HEK293 (cell line): ENCODE data around the gene PLEKHA1.

Source experiments
- CTCF ChIP-seq: fragments of 450-650 bp; formaldehyde crosslinking; IDR thresholded peaks from 2 replicates; pipeline ENCODE4 v1.5.1; 2016; ENCODE audit warnings: missing biosample characterization, missing genetic modification characterization
- FEZF1 ChIP-seq: fragments of 450-650 bp; formaldehyde crosslinking; IDR thresholded peaks from 2 replicates; pipeline ENCODE4 v1.5.1; 2016; ENCODE audit warnings: missing biosample characterization, missing genetic modification characterization
- GLI4 ChIP-seq: fragments of 450-650 bp; formaldehyde crosslinking; IDR thresholded peaks from 2 replicates; pipeline ENCODE4 v1.5.1; 2016; ENCODE audit warnings: missing biosample characterization, missing genetic modification characterization
- REST ChIP-seq: fragments of 450-650 bp; formaldehyde crosslinking; IDR thresholded peaks from 2 replicates; pipeline ENCODE4 v1.5.1; 2016; ENCODE audit warnings: missing biosample characterization, missing genetic modification characterization
- TRIM28 ChIP-seq: IDR thresholded peaks from 2 replicates; pipeline ENCODE4 v1.6.1; 2011; ENCODE audit warnings: low read length, control low read depth, borderline replicate concordance
- ZNF121 ChIP-seq: fragments of 450-650 bp; formaldehyde crosslinking; IDR thresholded peaks from 2 replicates; pipeline ENCODE4 v1.5.1; 2016; ENCODE audit warnings: missing biosample characterization, missing genetic modification characterization
- ZNF174 ChIP-seq: fragments of 450-650 bp; formaldehyde crosslinking; IDR thresholded peaks from 2 replicates; pipeline ENCODE4 v1.5.0; 2017; ENCODE audit warnings: missing biosample characterization, mild to moderate bottlenecking, missing genetic modification characterization
- ZNF311 ChIP-seq: fragments of 450-650 bp; formaldehyde crosslinking; IDR thresholded peaks from 2 replicates; pipeline ENCODE4 v1.5.1; 2017; ENCODE audit warnings: missing biosample characterization, missing genetic modification characterization, borderline replicate concordance
- ZNF596 ChIP-seq: fragments of 450-650 bp; IDR thresholded peaks from 2 replicates; pipeline ENCODE4 v1.5.0; 2018; ENCODE audit warnings: missing biosample characterization, mild to moderate bottlenecking, missing genetic modification characterization, moderate library complexity
- ZNF623 ChIP-seq: fragments of 450-650 bp; formaldehyde crosslinking; IDR thresholded peaks from 2 replicates; pipeline ENCODE4 v1.5.1; 2016; ENCODE audit warnings: missing biosample characterization, missing genetic modification characterization
- ZSCAN30 ChIP-seq: fragments of 450-650 bp; IDR thresholded peaks from 2 replicates; pipeline ENCODE4 v1.5.1; 2018; ENCODE audit warnings: missing biosample characterization, mild to moderate bottlenecking, missing genetic modification characterization, moderate library complexity
- ZSCAN5A ChIP-seq: fragments of 450-650 bp; formaldehyde crosslinking; IDR thresholded peaks from 2 replicates; pipeline ENCODE4 v1.5.1; 2016; ENCODE audit warnings: missing biosample characterization, missing genetic modification characterization

GRCh38 chr10:122361046-122361445 is 13.5 kb upstream of the PLEKHA1 start:
- no peak for TF ChIP-seq CTCF
- TF ChIP-seq GLI4 (tag by site-specific recombination): no peak
- no peak for TF ChIP-seq ZNF623
- TF ChIP-seq TRIM28: no peak
- TF ChIP-seq ZSCAN30: no peak
- no peak for TF ChIP-seq ZSCAN5A (tag by site-specific recombination)
- no peak for TF ChIP-seq ZNF121
- TF ChIP-seq REST (tag by site-specific recombination): no peak
- TF ChIP-seq FEZF1: no peak
- no peak for TF ChIP-seq ZNF596
- no peak for TF ChIP-seq ZNF311
- TF ChIP-seq ZNF174 (tag by site-specific recombination): no peak
